ENCODE measurements around the gene CLNK.

GRCh38 chr4:10593130-10593529 lies 91.4 kb downstream of the CLNK start:
- TF ChIP-seq CTCF (IDR thresholded peaks at IDR 0.05; ENCODE audit: poor library complexity) (no peak), EZH2 (IDR thresholded peaks at IDR 0.05; ENCODE audit: borderline replicate concordance) (no peak), EZH2phosphoT487 (IDR thresholded peaks at IDR 0.05; ENCODE audit: low read depth, severe bottlenecking, unreplicated experiment) (no peak)
